ENCODE measurements around the gene CDC25A. TPM values are rescaled to one million over a fixed set of nuclear protein-coding genes. Genes with fewer than 3 reads are reported as not detected.

CDC25A gene
- total RNA-seq, 3 donors from 2014 or later (not counting 1 experiment from before 2014, with no cell fraction given): 0.56 to 1.3 (median 0.72) TPM

DNA sequence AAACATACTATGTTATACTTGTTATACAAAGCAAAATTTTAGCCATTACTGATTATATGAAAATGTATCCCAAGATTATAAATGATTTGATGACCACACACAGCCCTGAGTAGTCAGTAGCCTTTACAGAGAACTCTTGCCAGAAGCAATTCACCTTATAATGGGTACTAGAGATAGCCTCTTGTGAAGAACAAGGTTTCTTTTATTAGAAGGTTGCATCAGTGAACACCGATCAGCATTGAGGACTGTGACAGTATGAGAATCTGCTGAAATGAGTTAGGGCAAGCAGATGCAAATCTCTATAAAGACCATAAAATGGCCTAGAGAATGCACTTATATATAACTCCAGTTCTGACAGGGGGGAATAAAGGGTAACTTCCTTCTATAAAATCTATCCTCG, 10.1 kb downstream of the CDC25A start:
- TF ChIP-seq, protein P1, sequence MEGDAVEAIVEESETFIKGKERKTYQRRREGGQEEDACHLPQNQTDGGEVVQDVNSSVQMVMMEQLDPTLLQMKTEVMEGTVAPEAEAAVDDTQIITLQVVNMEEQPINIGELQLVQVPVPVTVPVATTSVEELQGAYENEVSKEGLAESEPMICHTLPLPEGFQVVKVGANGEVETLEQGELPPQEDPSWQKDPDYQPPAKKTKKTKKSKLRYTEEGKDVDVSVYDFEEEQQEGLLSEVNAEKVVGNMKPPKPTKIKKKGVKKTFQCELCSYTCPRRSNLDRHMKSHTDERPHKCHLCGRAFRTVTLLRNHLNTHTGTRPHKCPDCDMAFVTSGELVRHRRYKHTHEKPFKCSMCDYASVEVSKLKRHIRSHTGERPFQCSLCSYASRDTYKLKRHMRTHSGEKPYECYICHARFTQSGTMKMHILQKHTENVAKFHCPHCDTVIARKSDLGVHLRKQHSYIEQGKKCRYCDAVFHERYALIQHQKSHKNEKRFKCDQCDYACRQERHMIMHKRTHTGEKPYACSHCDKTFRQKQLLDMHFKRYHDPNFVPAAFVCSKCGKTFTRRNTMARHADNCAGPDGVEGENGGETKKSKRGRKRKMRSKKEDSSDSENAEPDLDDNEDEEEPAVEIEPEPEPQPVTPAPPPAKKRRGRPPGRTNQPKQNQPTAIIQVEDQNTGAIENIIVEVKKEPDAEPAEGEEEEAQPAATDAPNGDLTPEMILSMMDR (IDR thresholded peaks at IDR 0.05): no peak
- intact Hi-C loops (cut with micrococcal nuclease): no loop called here
- no peaks in the 10 kb centered on the region for H3K4me1 Mint-ChIP-seq
- H3K9me3 ChIP-seq (ENCODE audit: control insufficient read depth, insufficient read depth, low read length): no peaks in the 10 kb centered on the region
- no peak overlapping the region for H3K4me3 ChIP-seq (ENCODE audit: low read length)
- no peaks in the 10 kb centered on the region for H3K36me3 ChIP-seq (ENCODE audit: control insufficient read depth, insufficient read depth, low read length)
- 100% methylated on average over 1 of the region's 2 CpGs for WGBS (ENCODE audit: insufficient coverage)
- no peak for ATAC-seq
- H3K36me3 Mint-ChIP-seq: no peaks in the 10 kb centered on the region
- no peaks in the 10 kb centered on the region for H3K27me3 ChIP-seq (ENCODE audit: control insufficient read depth, insufficient read depth, low read length)
- no peak for DNase-seq
- no peak overlapping the region for H3K27ac Mint-ChIP-seq
- H3K27me3 Mint-ChIP-seq (ENCODE audit: low read depth in 2 of 2): no peaks in the 10 kb centered on the region
- no peaks in the 10 kb centered on the region for H3K4me1 ChIP-seq (ENCODE audit: control insufficient read depth, insufficient read depth, low read length)
- no peak overlapping the region for H3K27ac ChIP-seq (ENCODE audit: low read length)
- no peak overlapping the region for H3K4me3 Mint-ChIP-seq
- no peaks in the 10 kb centered on the region for H3K9me3 Mint-ChIP-seq

DNA sequence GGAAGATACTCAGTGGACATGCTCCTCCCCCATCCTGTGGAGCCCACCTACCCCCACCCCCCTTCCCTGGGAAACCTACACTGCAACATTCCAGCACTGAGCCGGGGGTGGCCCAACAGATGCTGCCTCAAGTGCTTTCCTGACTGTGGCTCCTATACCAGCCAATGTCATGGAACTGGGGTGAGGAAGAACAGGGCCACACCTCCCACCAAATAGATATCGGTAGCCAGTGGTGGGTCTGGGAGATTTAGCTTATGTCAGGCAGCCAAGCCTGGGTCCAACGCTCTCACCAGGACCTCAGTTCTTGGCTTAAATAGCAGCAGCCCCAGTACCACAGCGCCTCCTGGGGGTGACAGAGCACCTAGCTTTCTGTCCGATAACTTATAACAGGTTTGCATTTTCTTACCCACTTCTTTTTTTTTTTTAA, 30.3 kb downstream of the CDC25A start:
- TF ChIP-seq, protein P1 (IDR thresholded peaks at IDR 0.05): peak; percentile 59
- no peaks in the 10 kb centered on the region for H3K4me1 ChIP-seq (ENCODE audit: control insufficient read depth, insufficient read depth, low read length)
- no peaks in the 10 kb centered on the region for H3K9me3 ChIP-seq (ENCODE audit: control insufficient read depth, insufficient read depth, low read length)
- H3K9me3 Mint-ChIP-seq: no peaks in the 10 kb centered on the region
- H3K4me3 ChIP-seq (ENCODE audit: low read length): no peak overlapping the region
- no peak overlapping the region for H3K27ac Mint-ChIP-seq
- H3K36me3 Mint-ChIP-seq: no peaks in the 10 kb centered on the region
- H3K27me3 Mint-ChIP-seq (ENCODE audit: low read depth in 2 of 2): no peaks in the 10 kb centered on the region
- intact Hi-C loops (cut with micrococcal nuclease): no loop called here
- 85% methylated on average over 5 of the region's 5 CpGs for WGBS (ENCODE audit: insufficient coverage)
- no peaks in the 10 kb centered on the region for H3K36me3 ChIP-seq (ENCODE audit: control insufficient read depth, insufficient read depth, low read length)
- no peak overlapping the region for H3K4me3 Mint-ChIP-seq
- no peaks in the 10 kb centered on the region for H3K27me3 ChIP-seq (ENCODE audit: control insufficient read depth, insufficient read depth, low read length)
- no peak overlapping the region for H3K27ac ChIP-seq (ENCODE audit: low read length)
- H3K4me1 Mint-ChIP-seq: no peaks in the 10 kb centered on the region
- DNase-seq: peak; percentile 36 to 62
- ATAC-seq: peak in 2 of 3 donors; percentile 50 to 59

DNA sequence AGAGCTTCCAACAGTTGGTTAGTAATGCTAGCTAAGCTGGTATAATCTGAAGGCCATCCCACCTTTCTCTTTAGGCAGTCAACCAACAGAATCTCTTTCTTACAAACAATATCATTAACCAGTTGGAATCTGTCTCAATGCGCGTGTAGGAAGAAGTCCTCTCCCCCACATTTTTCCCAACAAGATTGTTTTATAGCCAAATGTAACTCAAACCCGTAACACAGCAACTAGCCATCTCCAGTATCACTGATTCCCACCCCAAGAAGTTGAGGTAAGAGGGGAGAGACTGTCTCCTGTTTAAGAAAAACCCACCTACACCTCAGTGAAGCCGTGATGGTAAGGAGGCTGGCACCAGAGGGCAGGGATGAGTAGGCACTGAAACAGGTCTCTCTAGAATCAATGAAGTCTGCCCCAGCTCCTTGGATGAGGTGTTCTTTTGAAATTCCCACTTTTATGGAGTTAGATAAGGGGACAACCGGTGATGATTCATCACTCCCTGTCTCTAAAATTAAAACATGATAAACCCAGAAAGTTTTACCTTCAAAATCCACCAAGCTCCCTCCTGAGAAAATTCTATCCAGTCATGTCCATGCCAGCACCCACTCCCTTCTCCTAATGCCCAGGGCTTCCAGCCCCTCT, 30.9 kb downstream of the CDC25A start:
- no peaks in the 10 kb centered on the region for H3K4me1 Mint-ChIP-seq
- H3K27me3 Mint-ChIP-seq (ENCODE audit: low read depth in 2 of 2): no peaks in the 10 kb centered on the region
- 97% methylated on average over 3 of the region's 5 CpGs for WGBS (ENCODE audit: insufficient coverage)
- no peak overlapping the region for H3K27ac Mint-ChIP-seq
- Histone ChIP-seq H3K4me1 (ENCODE audit: control insufficient read depth, insufficient read depth, low read length) (no peaks in the 10 kb centered on the region), H3K36me3 (ENCODE audit: control insufficient read depth, insufficient read depth, low read length) (no peaks in the 10 kb centered on the region), H3K27ac (ENCODE audit: low read length) (no peak overlapping the region), H3K27me3 (ENCODE audit: control insufficient read depth, insufficient read depth, low read length) (no peaks in the 10 kb centered on the region), H3K4me3 (ENCODE audit: low read length) (no peak overlapping the region), H3K9me3 (ENCODE audit: control insufficient read depth, insufficient read depth, low read length) (no peaks in the 10 kb centered on the region)
- no peak for ATAC-seq
- intact Hi-C loops (cut with micrococcal nuclease): no loop called here
- TF ChIP-seq, protein P1 (IDR thresholded peaks at IDR 0.05): no peak
- H3K36me3 Mint-ChIP-seq: no peaks in the 10 kb centered on the region
- H3K4me3 Mint-ChIP-seq: no peak overlapping the region
- no peak for DNase-seq
- no peaks in the 10 kb centered on the region for H3K9me3 Mint-ChIP-seq

DNA sequence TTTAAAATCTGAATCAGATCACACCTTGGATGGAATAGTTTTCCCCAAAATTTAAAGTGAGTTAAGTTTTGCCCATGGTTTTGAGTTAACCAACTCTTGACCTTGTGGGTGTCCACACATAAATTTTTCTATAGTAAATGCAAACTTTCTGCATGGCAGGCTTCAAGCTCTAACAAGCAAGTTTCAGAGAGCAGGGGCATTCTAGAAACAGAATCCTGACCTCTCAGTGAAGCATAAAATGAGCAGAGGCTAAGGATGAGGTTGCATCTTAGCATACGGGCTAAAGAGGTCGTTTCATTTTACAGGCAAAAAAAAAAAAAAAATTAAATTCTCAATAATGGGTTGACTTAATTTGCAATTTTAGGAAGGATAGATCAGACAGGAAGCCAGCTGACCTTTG, 32.1 kb downstream of the CDC25A start:
- Mint-ChIP-seq H3K36me3 (no peaks in the 10 kb centered on the region), H3K4me3 (no peak overlapping the region), H3K9me3 (no peaks in the 10 kb centered on the region), H3K27ac (no peak overlapping the region), H3K4me1 (no peaks in the 10 kb centered on the region), H3K27me3 (ENCODE audit: low read depth in 2 of 2) (no peaks in the 10 kb centered on the region)
- H3K9me3 ChIP-seq (ENCODE audit: control insufficient read depth, insufficient read depth, low read length): no peaks in the 10 kb centered on the region
- H3K27ac ChIP-seq (ENCODE audit: low read length): no peak overlapping the region
- no peak overlapping the region for H3K4me3 ChIP-seq (ENCODE audit: low read length)
- WGBS (ENCODE audit: insufficient coverage): 86% methylated on average over 2 of the region's 2 CpGs
- intact Hi-C loops (cut with micrococcal nuclease): no loop called here
- no peak for DNase-seq
- H3K36me3 ChIP-seq (ENCODE audit: control insufficient read depth, insufficient read depth, low read length): no peaks in the 10 kb centered on the region
- H3K27me3 ChIP-seq (ENCODE audit: control insufficient read depth, insufficient read depth, low read length): no peaks in the 10 kb centered on the region
- ATAC-seq: no peak
- H3K4me1 ChIP-seq (ENCODE audit: control insufficient read depth, insufficient read depth, low read length): no peaks in the 10 kb centered on the region
- TF ChIP-seq, protein P1 (IDR thresholded peaks at IDR 0.05): no peak

All from natural killer cell (primary cell).